Activated effector memory CD4-positive, alpha-beta T cell treated with Interleukin-2 at 50 U/mL for 16 hours (primary cell): ENCODE data around the gene PARD3.

Experiments
- DNase-seq: peaks from one replicate; pipeline ENCODE4 v3.0.0-alpha.2; 2020

PARD3 gene

GRCh38 chr10:34191406-34191805 lies 623.7 kb downstream of the PARD3 start:
- no peak for DNase-seq

DNA sequence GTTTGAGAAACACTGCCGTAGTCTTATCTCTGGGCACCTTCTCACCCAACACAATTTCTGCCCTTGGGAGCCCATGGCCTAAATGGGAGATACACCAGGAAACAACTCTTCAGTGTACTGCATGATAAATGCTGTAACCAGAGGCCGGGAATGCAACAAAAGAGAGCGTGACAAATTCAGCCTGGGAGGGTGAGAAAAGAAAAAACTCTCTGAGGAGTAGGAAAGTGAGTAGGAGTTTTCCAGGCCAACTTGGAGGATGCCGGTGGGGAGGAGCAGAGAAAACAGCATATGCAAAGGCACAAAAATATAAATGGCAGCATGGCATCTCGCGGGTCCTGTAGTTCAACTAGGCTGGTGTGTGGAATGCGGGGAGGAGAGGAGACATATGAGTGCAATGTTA lies 624.5 kb downstream of the PARD3 start:
- no peak for DNase-seq

GRCh38 chr10:34189830-34190229 lies 625.3 kb downstream of the PARD3 start:
- no peak for DNase-seq

DNA sequence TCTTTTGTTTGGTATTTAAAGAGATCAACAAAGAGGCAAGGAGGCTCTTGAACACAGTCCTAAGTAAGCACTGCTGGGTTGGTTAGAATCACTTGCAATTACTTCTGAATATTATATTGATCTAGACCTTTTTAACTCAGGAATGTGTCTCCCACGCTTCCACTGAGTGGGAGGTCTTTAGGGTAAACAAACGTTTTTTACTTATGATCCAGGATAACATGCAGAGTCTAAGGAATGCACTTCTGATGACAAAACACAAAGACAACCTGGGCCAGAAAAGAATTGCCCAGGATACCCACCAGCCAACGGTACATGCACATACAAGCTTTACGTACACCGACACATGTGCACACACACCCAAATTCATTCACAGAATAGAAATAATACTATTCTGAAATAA lies 626.9 kb downstream of the PARD3 start:
- DNase-seq = no peak

GRCh38 chr10:34187201-34187600 lies 627.9 kb downstream of the PARD3 start:
- DNase-seq = no peak

GRCh38 chr10:34186745-34187144 lies 628.4 kb downstream of the PARD3 start:
- DNase-seq = no peak

GRCh38 chr10:34185998-34186397 lies 629.1 kb downstream of the PARD3 start:
- DNase-seq = no peak

- no peak for DNase-seq
These were observed 630.1 kb downstream of the PARD3 start for GRCh38 chr10:34184939-34185386.

- no peak for DNase-seq
These were observed 630.7 kb downstream of the PARD3 start for GRCh38 chr10:34184397-34184796.

GRCh38 chr10:34183016-34183796 lies 631.9 kb downstream of the PARD3 start:
- DNase-seq = no peak

GRCh38 chr10:34181553-34182300 lies 633.4 kb downstream of the PARD3 start:
- no peak for DNase-seq

DNA sequence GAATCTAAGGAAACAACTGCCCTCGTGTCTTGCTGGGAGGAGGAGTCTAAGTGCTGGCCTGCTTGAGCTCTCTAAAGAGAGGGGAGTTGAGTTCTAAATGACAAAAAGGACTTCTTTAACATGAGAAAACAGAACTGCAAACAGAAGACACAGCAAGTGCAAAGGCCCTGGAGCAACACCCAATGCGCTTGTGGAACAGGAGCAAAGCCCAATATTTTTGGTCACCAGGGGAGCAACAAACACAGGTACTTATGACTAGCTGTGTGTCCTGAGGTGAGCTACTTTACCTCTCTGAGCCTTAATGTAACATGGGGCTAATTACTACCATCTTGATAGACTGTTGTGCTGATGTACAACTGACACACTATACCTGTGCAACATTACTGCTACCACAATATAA lies 634.3 kb downstream of the PARD3 start:
- no peak for DNase-seq

GRCh38 chr10:34179280-34179679 lies 635.8 kb downstream of the PARD3 start:
- DNase-seq = no peak

DNA sequence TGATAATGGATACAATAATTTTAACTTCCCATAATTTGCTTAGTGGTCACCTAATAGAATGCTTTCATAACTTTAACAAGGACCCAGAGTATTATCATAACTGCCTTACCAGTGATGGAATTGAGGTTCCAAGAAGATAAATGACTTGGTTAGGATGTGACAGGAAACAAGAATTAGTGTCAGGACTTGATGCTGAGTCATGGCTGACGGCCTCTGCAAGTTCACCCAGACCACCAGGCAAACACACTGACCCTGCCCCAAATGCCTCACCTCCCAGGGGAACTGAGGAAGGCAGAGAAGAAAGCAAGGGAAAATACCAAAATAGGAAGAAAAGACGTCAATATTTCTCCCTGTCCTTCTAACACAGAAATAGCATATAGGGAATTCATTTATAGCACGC lies 636.3 kb downstream of the PARD3 start:
- no peak for DNase-seq

DNA sequence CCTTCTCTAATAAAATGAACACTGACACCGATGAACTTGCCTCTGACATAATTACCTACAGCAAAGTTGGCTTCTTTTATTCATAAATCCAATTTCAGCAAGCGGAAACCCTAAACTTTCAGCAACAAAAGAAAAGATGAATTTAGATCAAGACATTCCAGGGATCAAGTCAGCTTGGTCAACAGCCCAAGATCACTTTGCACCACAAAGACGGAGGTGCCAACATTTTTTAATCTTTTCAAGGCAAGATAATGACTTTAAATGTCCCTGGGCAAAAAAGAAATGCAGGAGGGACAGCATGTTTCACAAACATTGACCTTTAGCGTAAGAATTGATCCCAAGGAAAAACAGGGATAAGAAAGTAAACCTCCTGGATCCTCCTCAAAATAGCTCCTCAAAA lies 636.9 kb downstream of the PARD3 start:
- DNase-seq = no peak

DNA sequence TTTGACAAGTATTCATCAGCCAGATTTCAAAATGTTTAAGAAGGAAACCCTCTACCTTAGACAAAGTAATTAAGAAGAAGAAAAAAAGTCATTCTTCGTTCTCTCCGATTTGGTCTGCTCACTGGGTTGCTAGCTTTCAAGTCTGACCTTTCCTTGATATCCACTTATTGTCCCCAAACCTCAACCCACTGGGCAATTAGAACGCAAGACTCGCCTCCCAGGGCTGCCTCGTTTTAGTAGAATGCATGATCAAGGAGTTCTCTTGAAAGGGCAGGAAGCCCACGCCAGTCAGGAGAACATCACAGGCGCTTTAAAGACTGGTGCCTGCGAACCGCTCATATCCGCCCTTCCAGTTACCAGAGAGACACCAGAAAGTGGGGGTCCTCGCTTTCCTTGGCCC lies 637.7 kb downstream of the PARD3 start:
- no peak for DNase-seq

- no peak for DNase-seq
These were observed 638.7 kb downstream of the PARD3 start for GRCh38 chr10:34176351-34176750.

- no peak for DNase-seq
These were observed 640.0 kb downstream of the PARD3 start for GRCh38 chr10:34175121-34175520.

- no peak for DNase-seq
These were observed 642.1 kb downstream of the PARD3 start for GRCh38 chr10:34172936-34173533.

DNA sequence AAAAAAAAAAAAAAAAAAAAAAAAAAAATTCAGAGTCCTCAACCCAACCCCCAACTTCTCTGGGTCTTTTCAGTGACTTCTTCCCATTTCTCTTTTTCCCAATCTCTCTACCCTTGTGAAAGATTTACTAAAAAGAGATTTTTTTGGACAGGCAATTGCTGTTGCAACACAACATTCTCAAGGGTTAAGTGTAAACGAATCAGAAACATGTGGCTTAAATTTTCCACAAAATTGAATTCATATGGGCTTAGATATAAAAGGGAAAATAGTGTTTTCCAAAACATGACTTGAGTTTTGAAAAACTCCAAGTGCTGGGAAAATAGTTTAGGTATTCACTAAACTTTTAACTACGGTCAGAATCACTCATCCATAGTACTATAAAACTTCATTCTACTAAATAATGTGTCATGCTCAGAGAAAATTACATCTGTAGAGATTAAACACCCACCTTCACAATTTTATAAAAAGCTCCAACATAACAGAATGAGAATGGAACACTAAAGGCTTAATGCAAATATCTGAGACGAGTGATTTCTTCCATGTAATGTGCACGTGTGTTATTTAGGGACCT lies 643.1 kb downstream of the PARD3 start:
- no peak for DNase-seq

- DNase-seq = no peak
These were observed 645.4 kb downstream of the PARD3 start for GRCh38 chr10:34169677-34170076.

DNA sequence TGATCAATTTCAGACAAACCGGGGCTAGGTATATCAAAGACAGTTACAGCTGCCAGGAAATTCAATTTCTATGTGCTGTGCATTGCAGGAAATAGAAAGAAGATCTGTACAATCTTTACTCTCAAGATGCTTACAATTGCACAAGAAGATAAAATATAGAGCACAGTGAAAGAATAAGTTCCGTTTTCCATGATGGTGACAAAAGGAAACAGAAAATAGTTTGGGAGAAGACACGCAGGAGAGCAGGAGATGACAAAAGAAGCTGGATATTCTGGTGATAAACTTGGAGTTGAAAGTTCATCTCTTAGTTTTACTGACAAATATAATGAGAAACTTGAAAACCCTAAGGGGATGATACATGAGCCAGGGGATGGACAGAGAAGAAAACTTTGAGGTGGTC lies 646.0 kb downstream of the PARD3 start:
- no peak for DNase-seq

GRCh38 chr10:34168439-34168838 lies 646.7 kb downstream of the PARD3 start:
- DNase-seq = no peak

- DNase-seq = no peak
These were observed 648.3 kb downstream of the PARD3 start for GRCh38 chr10:34166823-34167222.
